HepG2 (cell line): ENCODE results near the gene ACSS1. TPM values are rescaled to one million over a fixed set of nuclear protein-coding genes. Genes with fewer than 3 reads are reported as not detected.

Source experiments
- ATAC-seq: fragments of 200-7000 bp; cut with Tn5 transposase; 3 replicates; pipeline ENCODE4 v1.9.1; 2020; ENCODE audit warnings: mild to moderate bottlenecking, moderate library complexity
- BruUV-seq: library from RNA; stranded (reverse); fragments of 400-500 nt; replicated peaks from 2 replicates; lab custom pipeline; 2021; lab: Mats Ljungman, UMichigan
- CTCF ChIA-PET: fragments of 300-600 bp; formaldehyde crosslinking; extraction: SDS; loops from one replicate; lab custom pipeline; 2021; ENCODE audit warnings: low total read pairs, inconsistent platforms, low intra/inter-chr PET ratio; lab: Yijun Ruan, JAX
- POLR2A ChIA-PET: fragments of 350-600 bp; sonication (Branson Sonifier 250); formaldehyde crosslinking; loops from one replicate; lab custom pipeline; 2020; ENCODE audit warnings: antibody characterized with exemption, inconsistent platforms; lab: Yijun Ruan, JAX
- DNase-seq: peaks from one replicate; pipeline ENCODE4 v3.0.0-alpha.2; 2015; ENCODE audit warnings: low spot score
- FAIRE-seq: peaks from 3 replicates; lab custom pipeline; 2011; peaks lifted over from hg19 to GRCh38; lab: Jason Lieb, UNC
- H2AFZ ChIP-seq: one replicate; pipeline ENCODE4 v1.6.1; 2011; ENCODE audit warnings: low read length, inconsistent platforms
- H3K27ac ChIP-seq: fragments of 300-600 bp; 3 replicates; pipeline ENCODE4 v1.8.0; 2011; ENCODE audit warnings: mixed run types, mild to moderate bottlenecking, mixed read lengths, low read length, inconsistent platforms; ENCODE audit not compliant: insufficient read depth; ENCODE audit errors: extremely low read length
- H3K27me3 ChIP-seq, 2 experiments: fragments of 200-600 bp in 1 of 2; 2 replicates in 1 of 2; 3 replicates in 1 of 2; pipeline versions ENCODE4 v1.6.0 to v1.8.0; 2011; ENCODE audit warnings: low read length in 2 of 2, mild to moderate bottlenecking in 2 of 2, moderate library complexity in 2 of 2, inconsistent platforms in 1 of 2; ENCODE audit not compliant: insufficient read depth in 2 of 2, control insufficient read depth in 1 of 2
- H3K36me3 ChIP-seq, 2 experiments: fragments of 200-600 bp in 1 of 2; replicated peaks in 1 of 2; 2 replicates in 1 of 2; 3 replicates in 1 of 2; pipeline versions ENCODE4 v1.5.1 to v1.8.0; 2011; ENCODE audit warnings: low read length in 2 of 2, inconsistent platforms in 1 of 2; ENCODE audit not compliant: insufficient read depth in 2 of 2, control insufficient read depth in 1 of 2
- H3K4me1 ChIP-seq: 2 replicates; pipeline ENCODE4 v1.5.1; 2012; ENCODE audit warnings: low read length, inconsistent platforms; ENCODE audit not compliant: insufficient read depth
- H3K4me2 ChIP-seq: 2 replicates; pipeline ENCODE4 v1.6.0; 2011; ENCODE audit warnings: low read depth, low read length, inconsistent platforms
- H3K4me3 ChIP-seq, 3 experiments: fragments of 200-600 bp in 1 of 3; sonication (generic), shearing (Covaris generic) in 1 of 3; replicated peaks in 1 of 3; 2 replicates each; pipeline ENCODE4 v1.5.1; 2011 to 2016; ENCODE audit warnings: low read length in 3 of 3, inconsistent platforms in 2 of 3, low read depth in 2 of 3, mild to moderate bottlenecking in 2 of 3, control low read depth in 1 of 3, mixed read lengths in 1 of 3; ENCODE audit not compliant: insufficient read depth in 1 of 3
- H3K79me2 ChIP-seq: one replicate; pipeline ENCODE4 v1.6.1; 2011; ENCODE audit warnings: low read length, inconsistent platforms; ENCODE audit not compliant: insufficient read depth
- H3K9ac ChIP-seq: 2 replicates; pipeline ENCODE4 v1.6.0; 2011; ENCODE audit warnings: mild to moderate bottlenecking, low read depth, low read length, inconsistent platforms; ENCODE audit not compliant: insufficient read depth
- H3K9me3 ChIP-seq: 2 replicates; pipeline ENCODE4 v1.5.1; 2012; ENCODE audit warnings: mild to moderate bottlenecking, low read length
- H4K20me1 ChIP-seq: 2 replicates; pipeline ENCODE4 v1.6.0; 2011; ENCODE audit warnings: inconsistent platforms, mild to moderate bottlenecking, low read length, moderate library complexity; ENCODE audit not compliant: insufficient read depth
- ETV6 ChIP-seq: sonication (generic); formaldehyde crosslinking; conservative IDR thresholded peaks from 2 replicates; pipeline ENCODE4 v1.4.0; 2020; ENCODE audit warnings: missing genetic modification reagents
- MIER3 ChIP-seq: IDR thresholded peaks from 2 replicates; pipeline ENCODE4 v1.6.1; 2016; ENCODE audit warnings: missing compliant biosample characterization, borderline replicate concordance
- MYNN ChIP-seq: sonication (generic); formaldehyde crosslinking; IDR thresholded peaks from 2 replicates; pipeline ENCODE4 v1.4.0; 2020; ENCODE audit warnings: mild to moderate bottlenecking, low read depth, missing genetic modification reagents
- SNAPC2 ChIP-seq: sonication (generic); formaldehyde crosslinking; IDR thresholded peaks from 2 replicates; pipeline ENCODE4 v1.8.1; 2022; ENCODE audit warnings: mild to moderate bottlenecking, missing genetic modification reagents
- WGBS: methylation state at CpG from one replicate; pipeline ENCODE4 v1.1.6; 2017; ENCODE audit warnings: low lambda C conversion rate; 5-methylcytosine and 5-hydroxymethylcytosine counted together
- in situ Hi-C: cut with HindIII; loops from 2 replicates; pipeline ENCODE4 v1.10.0; 2017; ENCODE audit warnings: low pct_unique_long_range_greater_than_20kb; ENCODE audit not compliant: extremely low pct_ligation_motif_present
- intact Hi-C: fragments of 100-400 bp; cut with micrococcal nuclease; formaldehyde crosslinking; loops from one replicate; pipeline ENCODE4 v1.10.0; 2022; ENCODE audit not compliant: unreplicated experiment
- polyA plus RNA-seq, 8 experiments: library from polyadenylated mRNA; depleted of rRNA in 3 of 8; stranded (reverse) in 7 of 8; unstranded in 1 of 8; fragments of >200 nt; fragmentation: Illumina TruSeq in 4 of 8; extraction: Trizol in 4 of 8; gene quantifications; 2 replicates each; pipeline versions ENCODE4 v1.2.1 to v1.2.3, GENCODE V29; 2011 to 2016; ENCODE audit warnings: low read depth in 4 of 8, missing spikeins in 1 of 8, mixed read lengths in 1 of 8; ENCODE audit not compliant: insufficient read depth in 1 of 8
- total RNA-seq, 5 experiments: library from RNA; depleted of rRNA; stranded (reverse); fragments of >200 nt; fragmentation: Illumina TruSeq; extraction: Trizol; gene quantifications; 2 replicates each; pipeline ENCODE4 v1.2.3, GENCODE V29; 2016; ENCODE audit warnings: low read depth in 1 of 5
- TF ChIP-seq, protein P1 (sequence below): sonication (generic); formaldehyde crosslinking; conservative IDR thresholded peaks from 2 replicates; pipeline ENCODE4 v1.8.0; 2022; ENCODE audit warnings: mild to moderate bottlenecking, moderate library complexity, missing genetic modification reagents
- TF ChIP-seq, protein P2 (sequence below): sonication (generic); formaldehyde crosslinking; IDR thresholded peaks from 2 replicates; pipeline ENCODE4 v1.4.0; 2020; ENCODE audit warnings: missing genetic modification reagents, low read depth, mild to moderate bottlenecking, borderline replicate concordance
- TF ChIP-seq, protein P3 (sequence below): sonication (generic); formaldehyde crosslinking; IDR thresholded peaks from 2 replicates; pipeline ENCODE4 v1.5.1; 2020; ENCODE audit warnings: mild to moderate bottlenecking, moderate library complexity, missing genetic modification reagents
- TF ChIP-seq, protein P4 (sequence below): IDR thresholded peaks from 2 replicates; pipeline ENCODE4 v1.6.1; 2018; ENCODE audit warnings: missing genetic modification reagents, mild to moderate bottlenecking, missing compliant biosample characterization
- TF ChIP-seq, protein P5 (sequence below): IDR thresholded peaks from 2 replicates; pipeline ENCODE4 v1.6.1; 2016; ENCODE audit warnings: missing biosample characterization, missing genetic modification reagents, low read depth
- TF ChIP-seq, protein P6 (sequence below): sonication (generic); formaldehyde crosslinking; IDR thresholded peaks from 2 replicates; pipeline ENCODE4 v1.4.0; 2020; ENCODE audit warnings: mild to moderate bottlenecking, missing genetic modification reagents
- TF ChIP-seq, protein P7 (sequence below): sonication (generic); formaldehyde crosslinking; IDR thresholded peaks from 2 replicates; pipeline ENCODE4 v1.9.0; 2021; ENCODE audit warnings: missing genetic modification reagents, borderline replicate concordance
- TF ChIP-seq, protein P8 (sequence below): sonication (generic); formaldehyde crosslinking; IDR thresholded peaks from 2 replicates; pipeline ENCODE4 v1.5.0; 2020; ENCODE audit warnings: mild to moderate bottlenecking, low read depth, missing genetic modification reagents, borderline replicate concordance

The ACSS1 gene
- total and polyA plus RNA-seq, 2 of the 13 experiments (the other 11 are each of a cell fraction or from before 2014, with no cell fraction given) = 15.2 to 41.6 TPM

DNA sequence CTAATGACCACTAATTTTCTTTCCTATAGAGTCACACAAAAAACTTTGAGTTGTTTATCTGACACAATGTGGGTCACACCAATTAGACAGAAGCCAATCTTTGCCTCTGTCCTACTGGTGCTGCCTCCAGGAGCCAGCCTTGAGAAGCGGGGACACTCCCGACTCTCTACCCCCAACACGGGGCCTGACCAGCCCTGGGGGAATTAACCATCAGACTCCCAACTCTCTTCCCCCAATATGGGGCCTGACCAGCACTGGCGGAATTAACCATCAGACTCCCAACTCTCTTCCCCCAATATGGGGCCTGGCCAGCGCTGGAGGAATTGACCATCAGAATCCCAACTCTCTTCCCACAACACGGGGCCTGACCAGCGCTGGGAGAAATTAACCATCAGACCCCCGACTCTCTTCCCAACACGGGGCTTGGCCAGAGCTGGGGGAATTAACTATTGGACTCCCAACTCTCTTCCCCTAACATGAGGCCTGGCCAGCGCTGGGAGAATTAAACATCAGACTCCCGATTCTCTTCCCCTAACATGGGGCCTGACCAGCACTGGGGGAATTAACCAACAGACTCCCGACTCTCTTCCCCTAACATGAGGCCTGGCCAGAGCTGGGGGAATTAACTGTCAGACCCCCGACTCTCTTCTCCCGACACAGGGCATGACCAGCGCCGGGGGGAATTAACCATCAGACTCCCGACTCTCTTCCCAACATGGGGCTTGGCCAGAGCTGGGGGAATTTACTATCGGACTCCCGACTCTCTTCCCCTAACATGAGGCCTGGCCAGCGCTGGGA, 96.4 kb downstream of the ACSS1 start:
- Histone ChIP-seq H3K27ac (no peak overlapping the region), H3K27me3 (no peaks in the 10 kb centered on the region), H3K9me3 (no peaks in the 10 kb centered on the region), H3K4me3 (no peak overlapping the region), H3K79me2 (no peaks in the 10 kb centered on the region), H2AFZ (no peak overlapping the region), H3K9ac (no peak overlapping the region), H3K4me1 (no peaks in the 10 kb centered on the region), H3K4me2 (no peak overlapping the region), H4K20me1 (no peaks in the 10 kb centered on the region), H3K36me3 (peaks cover 39 to 67% of the 10 kb centered on the region in 2 experiments)
- TF ChIP-seq, protein P1, sequence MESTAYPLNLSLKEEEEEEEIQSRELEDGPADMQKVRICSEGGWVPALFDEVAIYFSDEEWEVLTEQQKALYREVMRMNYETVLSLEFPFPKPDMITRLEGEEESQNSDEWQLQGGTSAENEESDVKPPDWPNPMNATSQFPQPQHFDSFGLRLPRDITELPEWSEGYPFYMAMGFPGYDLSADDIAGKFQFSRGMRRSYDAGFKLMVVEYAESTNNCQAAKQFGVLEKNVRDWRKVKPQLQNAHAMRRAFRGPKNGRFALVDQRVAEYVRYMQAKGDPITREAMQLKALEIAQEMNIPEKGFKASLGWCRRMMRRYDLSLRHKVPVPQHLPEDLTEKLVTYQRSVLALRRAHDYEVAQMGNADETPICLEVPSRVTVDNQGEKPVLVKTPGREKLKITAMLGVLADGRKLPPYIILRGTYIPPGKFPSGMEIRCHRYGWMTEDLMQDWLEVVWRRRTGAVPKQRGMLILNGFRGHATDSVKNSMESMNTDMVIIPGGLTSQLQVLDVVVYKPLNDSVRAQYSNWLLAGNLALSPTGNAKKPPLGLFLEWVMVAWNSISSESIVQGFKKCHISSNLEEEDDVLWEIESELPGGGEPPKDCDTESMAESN = no peak
- TF ChIP-seq, protein P2, sequence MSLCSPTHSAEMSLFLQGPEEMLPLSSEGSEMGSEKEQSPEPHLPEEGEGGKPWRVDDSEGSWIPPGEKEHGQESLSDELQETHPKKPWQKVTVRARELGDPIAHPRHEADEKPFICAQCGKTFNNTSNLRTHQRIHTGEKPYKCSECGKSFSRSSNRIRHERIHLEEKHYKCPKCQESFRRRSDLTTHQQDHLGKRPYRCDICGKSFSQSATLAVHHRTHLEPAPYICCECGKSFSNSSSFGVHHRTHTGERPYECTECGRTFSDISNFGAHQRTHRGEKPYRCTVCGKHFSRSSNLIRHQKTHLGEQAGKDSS (CRISPR knock-in tag) = no peak
- no peak for TF ChIP-seq ETV6 (CRISPR knock-in tag)
- TF ChIP-seq MYNN (CRISPR knock-in tag) = no peak
- TF ChIP-seq, protein P3, sequence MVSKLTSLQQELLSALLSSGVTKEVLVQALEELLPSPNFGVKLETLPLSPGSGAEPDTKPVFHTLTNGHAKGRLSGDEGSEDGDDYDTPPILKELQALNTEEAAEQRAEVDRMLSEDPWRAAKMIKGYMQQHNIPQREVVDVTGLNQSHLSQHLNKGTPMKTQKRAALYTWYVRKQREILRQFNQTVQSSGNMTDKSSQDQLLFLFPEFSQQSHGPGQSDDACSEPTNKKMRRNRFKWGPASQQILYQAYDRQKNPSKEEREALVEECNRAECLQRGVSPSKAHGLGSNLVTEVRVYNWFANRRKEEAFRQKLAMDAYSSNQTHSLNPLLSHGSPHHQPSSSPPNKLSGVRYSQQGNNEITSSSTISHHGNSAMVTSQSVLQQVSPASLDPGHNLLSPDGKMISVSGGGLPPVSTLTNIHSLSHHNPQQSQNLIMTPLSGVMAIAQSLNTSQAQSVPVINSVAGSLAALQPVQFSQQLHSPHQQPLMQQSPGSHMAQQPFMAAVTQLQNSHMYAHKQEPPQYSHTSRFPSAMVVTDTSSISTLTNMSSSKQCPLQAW (CRISPR knock-in tag) = no peak
- TF ChIP-seq MIER3 (CRISPR knock-in tag) = no peak
- TF ChIP-seq, protein P4, sequence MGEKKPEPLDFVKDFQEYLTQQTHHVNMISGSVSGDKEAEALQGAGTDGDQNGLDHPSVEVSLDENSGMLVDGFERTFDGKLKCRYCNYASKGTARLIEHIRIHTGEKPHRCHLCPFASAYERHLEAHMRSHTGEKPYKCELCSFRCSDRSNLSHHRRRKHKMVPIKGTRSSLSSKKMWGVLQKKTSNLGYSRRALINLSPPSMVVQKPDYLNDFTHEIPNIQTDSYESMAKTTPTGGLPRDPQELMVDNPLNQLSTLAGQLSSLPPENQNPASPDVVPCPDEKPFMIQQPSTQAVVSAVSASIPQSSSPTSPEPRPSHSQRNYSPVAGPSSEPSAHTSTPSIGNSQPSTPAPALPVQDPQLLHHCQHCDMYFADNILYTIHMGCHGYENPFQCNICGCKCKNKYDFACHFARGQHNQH (CRISPR knock-in tag) = no peak
- TF ChIP-seq, protein P5, sequence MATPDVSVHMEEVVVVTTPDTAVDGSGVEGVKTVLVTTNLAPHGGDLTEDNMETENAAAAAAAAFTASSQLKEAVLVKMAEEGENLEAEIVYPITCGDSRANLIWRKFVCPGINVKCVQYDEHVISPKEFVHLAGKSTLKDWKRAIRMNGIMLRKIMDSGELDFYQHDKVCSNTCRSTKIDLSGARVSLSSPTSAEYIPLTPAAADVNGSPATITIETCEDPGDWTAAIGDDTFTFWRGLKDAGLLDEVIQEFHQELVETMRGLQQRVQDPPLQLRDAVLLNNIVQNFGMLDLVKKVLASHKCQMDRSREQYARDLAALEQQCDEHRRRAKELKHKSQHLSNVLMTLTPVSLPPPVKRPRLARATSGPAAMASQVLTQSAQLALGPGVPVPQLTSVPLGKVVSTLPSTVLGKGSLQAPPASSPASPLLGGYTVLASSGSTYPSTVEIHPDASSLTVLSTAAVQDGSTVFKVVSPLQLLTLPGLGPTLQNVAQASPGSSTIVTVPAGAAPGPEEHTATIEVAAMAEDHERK (CRISPR knock-in tag) = no peak
- TF ChIP-seq, protein P6, sequence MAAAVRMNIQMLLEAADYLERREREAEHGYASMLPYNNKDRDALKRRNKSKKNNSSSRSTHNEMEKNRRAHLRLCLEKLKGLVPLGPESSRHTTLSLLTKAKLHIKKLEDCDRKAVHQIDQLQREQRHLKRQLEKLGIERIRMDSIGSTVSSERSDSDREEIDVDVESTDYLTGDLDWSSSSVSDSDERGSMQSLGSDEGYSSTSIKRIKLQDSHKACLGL = no peak
- no peak for TF ChIP-seq SNAPC2 (CRISPR knock-in tag)
- TF ChIP-seq, protein P7, sequence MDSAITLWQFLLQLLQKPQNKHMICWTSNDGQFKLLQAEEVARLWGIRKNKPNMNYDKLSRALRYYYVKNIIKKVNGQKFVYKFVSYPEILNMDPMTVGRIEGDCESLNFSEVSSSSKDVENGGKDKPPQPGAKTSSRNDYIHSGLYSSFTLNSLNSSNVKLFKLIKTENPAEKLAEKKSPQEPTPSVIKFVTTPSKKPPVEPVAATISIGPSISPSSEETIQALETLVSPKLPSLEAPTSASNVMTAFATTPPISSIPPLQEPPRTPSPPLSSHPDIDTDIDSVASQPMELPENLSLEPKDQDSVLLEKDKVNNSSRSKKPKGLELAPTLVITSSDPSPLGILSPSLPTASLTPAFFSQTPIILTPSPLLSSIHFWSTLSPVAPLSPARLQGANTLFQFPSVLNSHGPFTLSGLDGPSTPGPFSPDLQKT = no peak
- TF ChIP-seq, protein P8, sequence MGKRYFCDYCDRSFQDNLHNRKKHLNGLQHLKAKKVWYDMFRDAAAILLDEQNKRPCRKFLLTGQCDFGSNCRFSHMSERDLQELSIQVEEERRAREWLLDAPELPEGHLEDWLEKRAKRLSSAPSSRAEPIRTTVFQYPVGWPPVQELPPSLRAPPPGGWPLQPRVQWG (CRISPR knock-in tag) = no peak
- FAIRE-seq (no peak), ATAC-seq (no peak), DNase-seq (no peak)
- in situ Hi-C loops (no loop called here), intact Hi-C loops (no loop called here)
- BruUV-seq = no TSS peak
- POLR2A ChIA-PET = no interaction called here
- CTCF ChIA-PET = no interaction called here
- WGBS = 90% methylated on average over 20 of the region's 20 CpGs
